Measurements from ENCODE around the gene PHEX.

The PHEX gene

DNA sequence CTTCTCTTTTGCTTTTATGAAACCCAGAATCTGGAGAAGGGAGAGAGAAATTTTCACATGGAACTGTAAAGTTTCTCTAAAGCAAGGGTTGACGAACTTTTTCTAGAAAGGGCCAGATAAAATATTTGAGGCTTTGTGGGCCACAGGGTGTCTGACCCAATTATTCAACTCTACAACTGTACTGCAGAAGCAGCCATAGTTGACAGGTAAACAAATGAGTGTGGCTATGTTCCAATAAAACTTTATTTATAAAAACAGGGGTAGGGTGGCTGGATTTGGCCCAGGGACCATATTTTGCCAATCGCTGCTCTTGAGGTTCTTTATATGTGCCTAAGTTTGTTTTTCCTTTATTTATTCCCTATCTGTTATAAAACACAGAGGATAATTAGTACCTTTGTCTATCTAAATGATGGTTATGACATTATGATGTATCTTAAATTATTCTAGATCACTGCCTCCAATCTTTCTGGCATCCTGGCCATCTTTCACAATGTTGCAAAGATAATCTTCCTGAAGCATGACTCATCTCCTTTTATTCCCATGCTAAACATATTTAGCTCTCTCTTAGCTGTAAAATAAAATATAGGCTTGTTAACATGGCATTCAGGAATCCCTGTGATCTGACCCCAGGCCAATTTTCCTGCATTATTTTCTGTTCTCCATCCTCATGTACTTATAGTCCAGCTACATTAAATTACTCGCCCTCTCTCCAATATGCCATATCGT lies 133.8 kb downstream of the PHEX start:
- ATAC-seq = peak; percentile 72
- TF ChIP-seq ISL1 (CRISPR knock-in tag; IDR thresholded peaks at IDR 0.05) = peak; percentile 65
- no peak for TF ChIP-seq ZC3H10 (CRISPR knock-in tag; IDR thresholded peaks at IDR 0.05)

- no peak for ATAC-seq
- TF ChIP-seq ZFP30 (CRISPR knock-in tag; IDR thresholded peaks at IDR 0.05) = no peak
- TF ChIP-seq, protein P1, sequence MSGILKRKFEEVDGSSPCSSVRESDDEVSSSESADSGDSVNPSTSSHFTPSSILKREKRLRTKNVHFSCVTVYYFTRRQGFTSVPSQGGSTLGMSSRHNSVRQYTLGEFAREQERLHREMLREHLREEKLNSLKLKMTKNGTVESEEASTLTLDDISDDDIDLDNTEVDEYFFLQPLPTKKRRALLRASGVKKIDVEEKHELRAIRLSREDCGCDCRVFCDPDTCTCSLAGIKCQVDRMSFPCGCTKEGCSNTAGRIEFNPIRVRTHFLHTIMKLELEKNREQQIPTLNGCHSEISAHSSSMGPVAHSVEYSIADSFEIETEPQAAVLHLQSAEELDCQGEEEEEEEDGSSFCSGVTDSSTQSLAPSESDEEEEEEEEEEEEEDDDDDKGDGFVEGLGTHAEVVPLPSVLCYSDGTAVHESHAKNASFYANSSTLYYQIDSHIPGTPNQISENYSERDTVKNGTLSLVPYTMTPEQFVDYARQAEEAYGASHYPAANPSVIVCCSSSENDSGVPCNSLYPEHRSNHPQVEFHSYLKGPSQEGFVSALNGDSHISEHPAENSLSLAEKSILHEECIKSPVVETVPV (CRISPR knock-in tag; IDR thresholded peaks at IDR 0.05) = no peak
Observed at GRCh38 chrX:22171287-22172060, 139.3 kb downstream of the PHEX start.

- ATAC-seq = no peak
- TF ChIP-seq TOX (CRISPR knock-in tag; IDR thresholded peaks at IDR 0.05; ENCODE audit: borderline replicate concordance) (no peak), TSHZ2 (CRISPR knock-in tag; IDR thresholded peaks at IDR 0.05) (no peak), RARB (CRISPR knock-in tag; IDR thresholded peaks at IDR 0.05) (no peak), TCF4 (CRISPR knock-in tag; IDR thresholded peaks at IDR 0.05; ENCODE audit: borderline replicate concordance) (no peak), ZNF565 (CRISPR knock-in tag; conservative IDR thresholded peaks at IDR 0.05; ENCODE audit: low read depth) (no peak), ARNTL (CRISPR knock-in tag; IDR thresholded peaks at IDR 0.05; ENCODE audit: borderline replicate concordance, low read depth) (no peak), ESRRG (CRISPR knock-in tag; IDR thresholded peaks at IDR 0.05) (no peak), ISL1 (CRISPR knock-in tag; IDR thresholded peaks at IDR 0.05) (no peak), PPARA (CRISPR knock-in tag; IDR thresholded peaks at IDR 0.05; ENCODE audit: borderline replicate concordance) (no peak), SNAI2 (CRISPR knock-in tag; IDR thresholded peaks at IDR 0.05) (no peak), POU6F1 (CRISPR knock-in tag; IDR thresholded peaks at IDR 0.05; ENCODE audit: borderline replicate concordance, low read depth) (no peak), ZNF8 (CRISPR knock-in tag; IDR thresholded peaks at IDR 0.05) (no peak), ZNF70 (CRISPR knock-in tag; IDR thresholded peaks at IDR 0.05) (no peak), ZFP30 (CRISPR knock-in tag; IDR thresholded peaks at IDR 0.05) (no peak), GLIS3 (CRISPR knock-in tag; IDR thresholded peaks at IDR 0.05) (no peak)
- TF ChIP-seq, protein P2, sequence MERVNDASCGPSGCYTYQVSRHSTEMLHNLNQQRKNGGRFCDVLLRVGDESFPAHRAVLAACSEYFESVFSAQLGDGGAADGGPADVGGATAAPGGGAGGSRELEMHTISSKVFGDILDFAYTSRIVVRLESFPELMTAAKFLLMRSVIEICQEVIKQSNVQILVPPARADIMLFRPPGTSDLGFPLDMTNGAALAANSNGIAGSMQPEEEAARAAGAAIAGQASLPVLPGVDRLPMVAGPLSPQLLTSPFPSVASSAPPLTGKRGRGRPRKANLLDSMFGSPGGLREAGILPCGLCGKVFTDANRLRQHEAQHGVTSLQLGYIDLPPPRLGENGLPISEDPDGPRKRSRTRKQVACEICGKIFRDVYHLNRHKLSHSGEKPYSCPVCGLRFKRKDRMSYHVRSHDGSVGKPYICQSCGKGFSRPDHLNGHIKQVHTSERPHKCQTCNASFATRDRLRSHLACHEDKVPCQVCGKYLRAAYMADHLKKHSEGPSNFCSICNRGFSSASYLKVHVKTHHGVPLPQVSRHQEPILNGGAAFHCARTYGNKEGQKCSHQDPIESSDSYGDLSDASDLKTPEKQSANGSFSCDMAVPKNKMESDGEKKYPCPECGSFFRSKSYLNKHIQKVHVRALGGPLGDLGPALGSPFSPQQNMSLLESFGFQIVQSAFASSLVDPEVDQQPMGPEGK (CRISPR knock-in tag; IDR thresholded peaks at IDR 0.05; ENCODE audit: borderline replicate concordance) = no peak
- TF ChIP-seq, protein P1 (CRISPR knock-in tag; IDR thresholded peaks at IDR 0.05) = no peak
- TF ChIP-seq, protein P3, sequence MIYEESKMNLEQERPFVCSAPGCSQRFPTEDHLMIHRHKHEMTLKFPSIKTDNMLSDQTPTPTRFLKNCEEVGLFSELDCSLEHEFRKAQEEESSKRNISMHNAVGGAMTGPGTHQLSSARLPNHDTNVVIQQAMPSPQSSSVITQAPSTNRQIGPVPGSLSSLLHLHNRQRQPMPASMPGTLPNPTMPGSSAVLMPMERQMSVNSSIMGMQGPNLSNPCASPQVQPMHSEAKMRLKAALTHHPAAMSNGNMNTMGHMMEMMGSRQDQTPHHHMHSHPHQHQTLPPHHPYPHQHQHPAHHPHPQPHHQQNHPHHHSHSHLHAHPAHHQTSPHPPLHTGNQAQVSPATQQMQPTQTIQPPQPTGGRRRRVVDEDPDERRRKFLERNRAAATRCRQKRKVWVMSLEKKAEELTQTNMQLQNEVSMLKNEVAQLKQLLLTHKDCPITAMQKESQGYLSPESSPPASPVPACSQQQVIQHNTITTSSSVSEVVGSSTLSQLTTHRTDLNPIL (CRISPR knock-in tag; IDR thresholded peaks at IDR 0.05; ENCODE audit: low read depth) = no peak
Observed at GRCh38 chrX:22173966-22174365, 141.8 kb downstream of the PHEX start.
